Measurements from ENCODE around the gene ACSM2B.

DNA sequence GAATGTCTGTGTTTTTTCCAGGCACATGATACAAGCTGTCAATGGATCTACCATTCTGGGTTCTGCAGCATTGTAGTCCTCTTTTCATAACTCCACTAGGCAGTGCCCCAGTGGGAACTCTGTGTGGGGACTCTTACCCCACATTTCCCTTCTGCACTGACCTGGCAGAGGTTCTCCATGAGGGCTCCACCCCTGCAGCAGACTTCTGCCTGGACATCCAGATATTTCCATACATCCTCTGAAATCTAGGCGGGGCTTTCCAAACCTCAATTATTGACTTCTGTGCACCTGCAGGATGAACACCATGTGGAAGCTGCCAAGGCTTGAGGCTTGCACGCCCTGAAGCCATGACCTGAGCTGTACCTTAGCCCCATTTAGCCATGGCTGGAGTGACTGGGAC, 68.9 kb downstream of the ACSM2B start:
- TF ChIP-seq, protein P1, sequence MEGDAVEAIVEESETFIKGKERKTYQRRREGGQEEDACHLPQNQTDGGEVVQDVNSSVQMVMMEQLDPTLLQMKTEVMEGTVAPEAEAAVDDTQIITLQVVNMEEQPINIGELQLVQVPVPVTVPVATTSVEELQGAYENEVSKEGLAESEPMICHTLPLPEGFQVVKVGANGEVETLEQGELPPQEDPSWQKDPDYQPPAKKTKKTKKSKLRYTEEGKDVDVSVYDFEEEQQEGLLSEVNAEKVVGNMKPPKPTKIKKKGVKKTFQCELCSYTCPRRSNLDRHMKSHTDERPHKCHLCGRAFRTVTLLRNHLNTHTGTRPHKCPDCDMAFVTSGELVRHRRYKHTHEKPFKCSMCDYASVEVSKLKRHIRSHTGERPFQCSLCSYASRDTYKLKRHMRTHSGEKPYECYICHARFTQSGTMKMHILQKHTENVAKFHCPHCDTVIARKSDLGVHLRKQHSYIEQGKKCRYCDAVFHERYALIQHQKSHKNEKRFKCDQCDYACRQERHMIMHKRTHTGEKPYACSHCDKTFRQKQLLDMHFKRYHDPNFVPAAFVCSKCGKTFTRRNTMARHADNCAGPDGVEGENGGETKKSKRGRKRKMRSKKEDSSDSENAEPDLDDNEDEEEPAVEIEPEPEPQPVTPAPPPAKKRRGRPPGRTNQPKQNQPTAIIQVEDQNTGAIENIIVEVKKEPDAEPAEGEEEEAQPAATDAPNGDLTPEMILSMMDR (IDR thresholded peaks at IDR 0.05; ENCODE audit: insufficient read depth, low read length, poor library complexity, severe bottlenecking), result no peak
- TF ChIP-seq EZH2phosphoT487 (conservative IDR thresholded peaks at IDR 0.05; ENCODE audit: low read length), result no peak

All from SU-DHL-6 (cell line).